WTC11 (cell line): ENCODE results near the gene GEMIN2. TPM values are rescaled to one million over a fixed set of nuclear protein-coding genes. Genes with fewer than 3 reads are reported as not detected.
A peak's percentile ranks its signal among the peaks of the same experiment; 100 is the strongest.

Experiments
- ATAC-seq: fragments of 200-7000 bp; cut with Tn5 transposase; 2 replicates; pipeline ENCODE4 v1.10.0; 2021; ENCODE audit warnings: mild to moderate bottlenecking, moderate library complexity
- CTCF ChIA-PET: fragments of 300-600 bp; sonication (Branson Sonifier 250); formaldehyde crosslinking; loops from one replicate; lab custom pipeline; 2021; ENCODE audit warnings: antibody characterized with exemption; lab: Charles Lee
- POLR2A ChIA-PET: fragments of 350-600 bp; sonication (Branson Sonifier 250); formaldehyde crosslinking; loops from one replicate; lab custom pipeline; 2021; ENCODE audit warnings: antibody characterized with exemption; lab: Charles Lee
- DNase-seq: peaks from one replicate; pipeline ENCODE4 v3.0.0; 2021; ENCODE audit warnings: low spot score
- H3K27ac Mint-ChIP-seq: 2 replicates; pipeline ENCODE4 v1.8.0; 2021; ENCODE audit warnings: mixed read lengths
- H3K27me3 Mint-ChIP-seq: 2 replicates; pipeline ENCODE4 v1.8.0; 2021; ENCODE audit warnings: low read depth, mild to moderate bottlenecking, moderate library complexity, mixed read lengths
- H3K36me3 Mint-ChIP-seq: 2 replicates; pipeline ENCODE4 v1.8.0; 2021; ENCODE audit warnings: mixed read lengths
- H3K4me1 Mint-ChIP-seq: 2 replicates; pipeline ENCODE4 v1.8.0; 2022; ENCODE audit warnings: mixed read lengths
- H3K4me3 Mint-ChIP-seq: 2 replicates; pipeline ENCODE4 v1.8.0; 2021; ENCODE audit warnings: mild to moderate bottlenecking, moderate library complexity, mixed read lengths
- H3K9me3 Mint-ChIP-seq: 2 replicates; pipeline ENCODE4 v1.8.0; 2021; ENCODE audit warnings: mixed read lengths
- ELF4 ChIP-seq: sonication (generic); formaldehyde crosslinking; IDR thresholded peaks from 2 replicates; pipeline ENCODE4 v1.8.1; 2022; ENCODE audit warnings: low read depth, mild to moderate bottlenecking, moderate library complexity, missing genetic modification reagents
- ESRRA ChIP-seq: sonication (generic); formaldehyde crosslinking; IDR thresholded peaks from 2 replicates; pipeline ENCODE4 v1.8.1; 2022; ENCODE audit warnings: mild to moderate bottlenecking, missing genetic modification reagents, borderline replicate concordance
- FOXK1 ChIP-seq: sonication (generic); formaldehyde crosslinking; IDR thresholded peaks from 2 replicates; pipeline ENCODE4 v1.8.0; 2022; ENCODE audit warnings: mild to moderate bottlenecking, moderate library complexity, missing genetic modification reagents
- GABPB1 ChIP-seq: sonication (generic); formaldehyde crosslinking; IDR thresholded peaks from 2 replicates; pipeline ENCODE4 v1.8.1; 2023; ENCODE audit warnings: mild to moderate bottlenecking, missing genetic modification reagents
- JAZF1 ChIP-seq: fragments of 250-450 bp; sonication (Bioruptor Pico); IDR thresholded peaks from 2 replicates; pipeline ENCODE4 v1.9.0; 2021; ENCODE audit warnings: moderate library complexity, mild to moderate bottlenecking, inconsistent platforms
- NFATC4 ChIP-seq: fragments of 250-450 bp; sonication (Bioruptor Pico); IDR thresholded peaks from 2 replicates; pipeline ENCODE4 v1.9.0; 2021; ENCODE audit warnings: mild to moderate bottlenecking
- NR3C1 ChIP-seq: sonication (generic); formaldehyde crosslinking; conservative IDR thresholded peaks from 2 replicates; pipeline ENCODE4 v1.8.1; 2023; ENCODE audit warnings: low read depth, mild to moderate bottlenecking, missing genetic modification reagents
- SMAD3 ChIP-seq: sonication (generic); formaldehyde crosslinking; IDR thresholded peaks from 2 replicates; pipeline ENCODE4 v1.8.0; 2022; ENCODE audit warnings: missing genetic modification reagents, mild to moderate bottlenecking, borderline replicate concordance
- SP1 ChIP-seq: sonication (generic); formaldehyde crosslinking; conservative IDR thresholded peaks from 2 replicates; pipeline ENCODE4 v1.8.1; 2022; ENCODE audit warnings: missing genetic modification reagents
- ZNF416 ChIP-seq: fragments of 250-450 bp; sonication (Bioruptor Pico); IDR thresholded peaks from 2 replicates; pipeline ENCODE4 v1.9.0; 2021; ENCODE audit warnings: mild to moderate bottlenecking, inconsistent platforms
- total RNA-seq: library from RNA; stranded (reverse); gene quantifications from 3 replicates; pipeline ENCODE4 v1.2.3, GENCODE V29; 2021
- TF ChIP-seq, protein P1 (sequence below): sonication (generic); formaldehyde crosslinking; IDR thresholded peaks from 2 replicates; pipeline ENCODE4 v1.8.0; 2022; ENCODE audit warnings: mild to moderate bottlenecking, missing genetic modification reagents
- TF ChIP-seq, protein P2 (sequence below): sonication (generic); formaldehyde crosslinking; IDR thresholded peaks from 2 replicates; pipeline ENCODE4 v1.8.0; 2023; ENCODE audit warnings: mild to moderate bottlenecking, missing genetic modification reagents
- TF ChIP-seq, protein P3 (sequence below): fragments of 250-450 bp; sonication (Bioruptor Pico); IDR thresholded peaks from 2 replicates; pipeline ENCODE4 v1.9.0; 2021; ENCODE audit warnings: mild to moderate bottlenecking
- TF ChIP-seq, protein P4 (sequence below): sonication (generic); formaldehyde crosslinking; conservative IDR thresholded peaks from 2 replicates; pipeline ENCODE4 v1.8.1; 2023; ENCODE audit warnings: mild to moderate bottlenecking, low read depth, missing genetic modification reagents, moderate library complexity
- TF ChIP-seq, protein P5 (sequence below): fragments of 200-600 bp; IDR thresholded peaks from 2 replicates; pipeline ENCODE4 v1.8.0; 2022; ENCODE audit warnings: antibody characterized with exemption

GEMIN2 gene
- total RNA-seq, 1 experiment from 2014 or later: 27.1 TPM

DNA sequence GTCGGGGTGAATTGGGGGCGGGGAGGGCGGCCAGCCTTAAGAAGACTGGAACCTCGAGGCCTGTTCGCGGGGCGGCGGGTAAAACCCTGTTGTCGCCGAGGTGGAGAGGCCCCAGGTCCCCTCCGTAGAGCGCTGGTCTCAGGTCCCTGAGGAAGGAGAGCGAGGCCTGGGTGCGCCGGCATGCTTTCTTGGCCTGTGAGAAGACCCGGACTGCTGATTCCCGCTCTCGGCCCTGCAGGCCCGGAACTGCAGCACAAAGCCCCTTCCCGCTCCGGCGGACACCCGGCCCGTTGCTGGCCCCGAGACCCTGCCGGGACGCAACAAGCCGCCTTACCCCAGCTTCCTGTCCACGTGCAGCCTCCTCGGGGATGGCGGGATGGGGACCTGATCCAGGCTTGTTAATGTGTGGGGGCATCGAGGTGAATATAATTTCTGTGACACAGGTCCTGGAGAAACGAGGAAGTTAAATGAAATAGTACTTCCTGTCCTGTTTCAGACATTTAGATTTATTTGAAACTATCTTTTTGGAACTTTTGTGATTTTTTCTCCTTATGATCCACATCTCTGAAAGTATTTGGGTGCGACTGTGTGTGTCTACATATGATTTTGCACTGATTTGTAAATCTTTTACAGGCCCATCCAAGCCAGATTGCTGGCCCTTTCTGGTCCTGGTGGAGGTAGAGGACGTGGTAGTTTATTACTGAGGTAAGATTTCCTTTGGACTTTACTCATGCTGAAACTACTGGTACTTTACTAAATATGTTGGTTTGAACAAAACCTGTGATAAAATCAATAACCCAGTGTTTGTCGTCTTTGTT, 61.5 kb downstream of the GEMIN2 start (continued):
- TF ChIP-seq JAZF1 (CRISPR knock-in tag): no peak
- no peak for TF ChIP-seq NR3C1
- TF ChIP-seq, protein P1, sequence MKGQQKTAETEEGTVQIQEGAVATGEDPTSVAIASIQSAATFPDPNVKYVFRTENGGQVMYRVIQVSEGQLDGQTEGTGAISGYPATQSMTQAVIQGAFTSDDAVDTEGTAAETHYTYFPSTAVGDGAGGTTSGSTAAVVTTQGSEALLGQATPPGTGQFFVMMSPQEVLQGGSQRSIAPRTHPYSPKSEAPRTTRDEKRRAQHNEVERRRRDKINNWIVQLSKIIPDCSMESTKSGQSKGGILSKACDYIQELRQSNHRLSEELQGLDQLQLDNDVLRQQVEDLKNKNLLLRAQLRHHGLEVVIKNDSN: 0 out of 2 replicates have a peak, but pooled peaks have one; percentile 34

DNA sequence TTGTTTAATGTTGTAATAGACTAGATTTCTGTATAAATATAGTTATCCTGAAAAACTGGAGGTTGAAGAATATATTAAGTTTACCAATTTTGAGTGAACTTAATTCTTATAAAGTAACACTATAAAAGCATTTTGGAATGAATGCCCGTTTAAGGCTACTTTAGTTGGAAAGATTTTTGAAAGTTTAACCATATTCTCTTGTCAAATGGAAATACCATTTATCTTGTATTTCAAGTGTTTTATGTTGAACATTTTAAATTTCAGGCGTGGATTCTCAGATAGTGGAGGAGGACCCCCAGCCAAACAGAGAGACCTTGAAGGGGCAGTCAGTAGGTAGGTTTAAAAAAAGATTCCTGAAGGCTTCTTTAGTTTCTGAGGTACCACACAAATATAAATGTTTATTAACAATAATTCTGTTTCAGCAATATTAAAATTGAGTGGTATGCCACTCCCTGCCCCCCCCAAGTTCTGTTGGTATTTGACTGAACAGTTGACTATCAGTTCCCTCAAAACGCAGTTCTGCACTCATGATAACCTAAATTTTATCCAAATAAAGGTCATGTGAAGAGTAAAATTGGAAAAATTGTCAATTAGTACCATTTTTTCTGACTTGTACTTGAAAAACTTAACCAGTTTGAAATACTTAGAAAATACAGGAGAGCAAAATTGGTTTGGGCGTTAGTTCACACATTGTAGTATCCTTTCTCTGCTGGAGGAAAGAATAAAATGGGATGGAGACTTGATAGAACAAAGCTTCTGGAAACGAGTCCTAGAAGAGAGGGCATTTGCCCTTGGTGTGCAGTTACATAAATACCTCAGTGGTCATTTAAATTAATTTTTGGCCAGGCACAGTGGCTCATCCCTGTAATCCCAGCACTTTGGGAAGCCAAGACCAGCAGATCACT, 62.4 kb downstream of the GEMIN2 start:
- CTCF ChIA-PET: no interaction called here
- peaks cover 29% of the 10 kb centered on the region for H3K4me1 Mint-ChIP-seq
- POLR2A ChIA-PET: no interaction called here
- H3K9me3 Mint-ChIP-seq: no peaks in the 10 kb centered on the region
- ATAC-seq: no peak
- peak overlapping the region; percentile 98 for H3K4me3 Mint-ChIP-seq
- H3K36me3 Mint-ChIP-seq: peaks cover 3% of the 10 kb centered on the region
- DNase-seq: no peak
- no peaks in the 10 kb centered on the region for H3K27me3 Mint-ChIP-seq
- TF ChIP-seq JAZF1 (CRISPR knock-in tag) (no peak), ZNF416 (CRISPR knock-in tag) (0 out of 2 replicates have a peak, but pooled peaks have one; percentile 31)
- TF ChIP-seq, protein P2, sequence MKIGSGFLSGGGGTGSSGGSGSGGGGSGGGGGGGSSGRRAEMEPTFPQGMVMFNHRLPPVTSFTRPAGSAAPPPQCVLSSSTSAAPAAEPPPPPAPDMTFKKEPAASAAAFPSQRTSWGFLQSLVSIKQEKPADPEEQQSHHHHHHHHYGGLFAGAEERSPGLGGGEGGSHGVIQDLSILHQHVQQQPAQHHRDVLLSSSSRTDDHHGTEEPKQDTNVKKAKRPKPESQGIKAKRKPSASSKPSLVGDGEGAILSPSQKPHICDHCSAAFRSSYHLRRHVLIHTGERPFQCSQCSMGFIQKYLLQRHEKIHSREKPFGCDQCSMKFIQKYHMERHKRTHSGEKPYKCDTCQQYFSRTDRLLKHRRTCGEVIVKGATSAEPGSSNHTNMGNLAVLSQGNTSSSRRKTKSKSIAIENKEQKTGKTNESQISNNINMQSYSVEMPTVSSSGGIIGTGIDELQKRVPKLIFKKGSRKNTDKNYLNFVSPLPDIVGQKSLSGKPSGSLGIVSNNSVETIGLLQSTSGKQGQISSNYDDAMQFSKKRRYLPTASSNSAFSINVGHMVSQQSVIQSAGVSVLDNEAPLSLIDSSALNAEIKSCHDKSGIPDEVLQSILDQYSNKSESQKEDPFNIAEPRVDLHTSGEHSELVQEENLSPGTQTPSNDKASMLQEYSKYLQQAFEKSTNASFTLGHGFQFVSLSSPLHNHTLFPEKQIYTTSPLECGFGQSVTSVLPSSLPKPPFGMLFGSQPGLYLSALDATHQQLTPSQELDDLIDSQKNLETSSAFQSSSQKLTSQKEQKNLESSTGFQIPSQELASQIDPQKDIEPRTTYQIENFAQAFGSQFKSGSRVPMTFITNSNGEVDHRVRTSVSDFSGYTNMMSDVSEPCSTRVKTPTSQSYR (CRISPR knock-in tag): no peak
- TF ChIP-seq, all 79 proteins: peak for 1
- H3K27ac Mint-ChIP-seq: peak overlapping the region; percentile 100

DNA sequence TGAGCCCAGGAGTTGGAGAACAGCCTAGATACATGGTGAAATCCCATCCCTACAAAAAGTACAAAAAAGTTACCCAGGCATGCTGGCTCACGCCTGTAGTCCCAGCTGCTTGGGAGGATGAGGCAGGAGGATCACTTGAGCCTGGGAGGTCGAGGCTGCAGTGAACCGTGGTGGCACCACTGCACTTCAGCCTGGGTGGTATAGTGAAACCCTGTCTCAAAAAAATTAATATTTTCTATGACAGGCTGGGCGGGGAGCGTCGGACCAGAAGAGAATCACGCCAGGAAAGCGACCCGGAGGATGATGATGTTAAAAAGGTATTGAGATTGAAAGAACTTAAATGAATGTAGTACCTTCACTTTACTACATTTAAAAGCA, 63.0 kb downstream of the GEMIN2 start:
- Mint-ChIP-seq H3K27me3 (no peaks in the 10 kb centered on the region), H3K27ac (peak overlapping the region; percentile 88), H3K4me1 (peaks cover 23% of the 10 kb centered on the region), H3K36me3 (peaks cover 3% of the 10 kb centered on the region), H3K4me3 (peak overlapping the region; percentile 98), H3K9me3 (no peaks in the 10 kb centered on the region)
- TF ChIP-seq, protein P3, sequence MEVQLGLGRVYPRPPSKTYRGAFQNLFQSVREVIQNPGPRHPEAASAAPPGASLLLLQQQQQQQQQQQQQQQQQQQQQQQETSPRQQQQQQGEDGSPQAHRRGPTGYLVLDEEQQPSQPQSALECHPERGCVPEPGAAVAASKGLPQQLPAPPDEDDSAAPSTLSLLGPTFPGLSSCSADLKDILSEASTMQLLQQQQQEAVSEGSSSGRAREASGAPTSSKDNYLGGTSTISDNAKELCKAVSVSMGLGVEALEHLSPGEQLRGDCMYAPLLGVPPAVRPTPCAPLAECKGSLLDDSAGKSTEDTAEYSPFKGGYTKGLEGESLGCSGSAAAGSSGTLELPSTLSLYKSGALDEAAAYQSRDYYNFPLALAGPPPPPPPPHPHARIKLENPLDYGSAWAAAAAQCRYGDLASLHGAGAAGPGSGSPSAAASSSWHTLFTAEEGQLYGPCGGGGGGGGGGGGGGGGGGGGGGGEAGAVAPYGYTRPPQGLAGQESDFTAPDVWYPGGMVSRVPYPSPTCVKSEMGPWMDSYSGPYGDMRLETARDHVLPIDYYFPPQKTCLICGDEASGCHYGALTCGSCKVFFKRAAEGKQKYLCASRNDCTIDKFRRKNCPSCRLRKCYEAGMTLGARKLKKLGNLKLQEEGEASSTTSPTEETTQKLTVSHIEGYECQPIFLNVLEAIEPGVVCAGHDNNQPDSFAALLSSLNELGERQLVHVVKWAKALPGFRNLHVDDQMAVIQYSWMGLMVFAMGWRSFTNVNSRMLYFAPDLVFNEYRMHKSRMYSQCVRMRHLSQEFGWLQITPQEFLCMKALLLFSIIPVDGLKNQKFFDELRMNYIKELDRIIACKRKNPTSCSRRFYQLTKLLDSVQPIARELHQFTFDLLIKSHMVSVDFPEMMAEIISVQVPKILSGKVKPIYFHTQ (CRISPR knock-in tag): peak; percentile 77
- TF ChIP-seq, protein P4, sequence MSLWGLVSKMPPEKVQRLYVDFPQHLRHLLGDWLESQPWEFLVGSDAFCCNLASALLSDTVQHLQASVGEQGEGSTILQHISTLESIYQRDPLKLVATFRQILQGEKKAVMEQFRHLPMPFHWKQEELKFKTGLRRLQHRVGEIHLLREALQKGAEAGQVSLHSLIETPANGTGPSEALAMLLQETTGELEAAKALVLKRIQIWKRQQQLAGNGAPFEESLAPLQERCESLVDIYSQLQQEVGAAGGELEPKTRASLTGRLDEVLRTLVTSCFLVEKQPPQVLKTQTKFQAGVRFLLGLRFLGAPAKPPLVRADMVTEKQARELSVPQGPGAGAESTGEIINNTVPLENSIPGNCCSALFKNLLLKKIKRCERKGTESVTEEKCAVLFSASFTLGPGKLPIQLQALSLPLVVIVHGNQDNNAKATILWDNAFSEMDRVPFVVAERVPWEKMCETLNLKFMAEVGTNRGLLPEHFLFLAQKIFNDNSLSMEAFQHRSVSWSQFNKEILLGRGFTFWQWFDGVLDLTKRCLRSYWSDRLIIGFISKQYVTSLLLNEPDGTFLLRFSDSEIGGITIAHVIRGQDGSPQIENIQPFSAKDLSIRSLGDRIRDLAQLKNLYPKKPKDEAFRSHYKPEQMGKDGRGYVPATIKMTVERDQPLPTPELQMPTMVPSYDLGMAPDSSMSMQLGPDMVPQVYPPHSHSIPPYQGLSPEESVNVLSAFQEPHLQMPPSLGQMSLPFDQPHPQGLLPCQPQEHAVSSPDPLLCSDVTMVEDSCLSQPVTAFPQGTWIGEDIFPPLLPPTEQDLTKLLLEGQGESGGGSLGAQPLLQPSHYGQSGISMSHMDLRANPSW (CRISPR knock-in tag): no peak
- TF ChIP-seq FOXK1 (CRISPR knock-in tag) (no peak), ELF4 (CRISPR knock-in tag) (no peak), NFATC4 (CRISPR knock-in tag) (no peak), SP1 (CRISPR knock-in tag) (no peak), SMAD3 (CRISPR knock-in tag) (no peak), ESRRA (CRISPR knock-in tag) (no peak), GABPB1 (CRISPR knock-in tag) (0 out of 2 replicates have a peak, but pooled peaks have one; percentile 34)
- TF ChIP-seq, protein P5, sequence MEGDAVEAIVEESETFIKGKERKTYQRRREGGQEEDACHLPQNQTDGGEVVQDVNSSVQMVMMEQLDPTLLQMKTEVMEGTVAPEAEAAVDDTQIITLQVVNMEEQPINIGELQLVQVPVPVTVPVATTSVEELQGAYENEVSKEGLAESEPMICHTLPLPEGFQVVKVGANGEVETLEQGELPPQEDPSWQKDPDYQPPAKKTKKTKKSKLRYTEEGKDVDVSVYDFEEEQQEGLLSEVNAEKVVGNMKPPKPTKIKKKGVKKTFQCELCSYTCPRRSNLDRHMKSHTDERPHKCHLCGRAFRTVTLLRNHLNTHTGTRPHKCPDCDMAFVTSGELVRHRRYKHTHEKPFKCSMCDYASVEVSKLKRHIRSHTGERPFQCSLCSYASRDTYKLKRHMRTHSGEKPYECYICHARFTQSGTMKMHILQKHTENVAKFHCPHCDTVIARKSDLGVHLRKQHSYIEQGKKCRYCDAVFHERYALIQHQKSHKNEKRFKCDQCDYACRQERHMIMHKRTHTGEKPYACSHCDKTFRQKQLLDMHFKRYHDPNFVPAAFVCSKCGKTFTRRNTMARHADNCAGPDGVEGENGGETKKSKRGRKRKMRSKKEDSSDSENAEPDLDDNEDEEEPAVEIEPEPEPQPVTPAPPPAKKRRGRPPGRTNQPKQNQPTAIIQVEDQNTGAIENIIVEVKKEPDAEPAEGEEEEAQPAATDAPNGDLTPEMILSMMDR: no peak
- no peak for DNase-seq
- POLR2A ChIA-PET: no interaction called here
- CTCF ChIA-PET: no interaction called here
- no peak for ATAC-seq
